ENCODE results near the gene HSPA12B. TPM values are rescaled to one million over a fixed set of nuclear protein-coding genes. Genes with fewer than 3 reads are reported as not detected.
A peak's percentile ranks its signal among the peaks of the same experiment; 100 is the strongest.

The HSPA12B gene
- total and polyA plus RNA-seq, 2 of the 13 experiments (the other 11 are each of a cell fraction or from before 2014, with no cell fraction given), result 0.01 TPM; not detected in 1

- TF ChIP-seq PRDM10 (CRISPR knock-in tag; IDR thresholded peaks at IDR 0.05; ENCODE audit: low read depth), result no peak
- no peak for TF ChIP-seq TBX3 (IDR thresholded peaks at IDR 0.05; ENCODE audit: borderline replicate concordance)
- TF ChIP-seq, protein P1, sequence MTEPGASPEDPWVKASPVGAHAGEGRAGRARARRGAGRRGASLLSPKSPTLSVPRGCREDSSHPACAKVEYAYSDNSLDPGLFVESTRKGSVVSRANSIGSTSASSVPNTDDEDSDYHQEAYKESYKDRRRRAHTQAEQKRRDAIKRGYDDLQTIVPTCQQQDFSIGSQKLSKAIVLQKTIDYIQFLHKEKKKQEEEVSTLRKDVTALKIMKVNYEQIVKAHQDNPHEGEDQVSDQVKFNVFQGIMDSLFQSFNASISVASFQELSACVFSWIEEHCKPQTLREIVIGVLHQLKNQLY (CRISPR knock-in tag; IDR thresholded peaks at IDR 0.05), result no peak
- no peak for TF ChIP-seq ZNF737 (CRISPR knock-in tag; IDR thresholded peaks at IDR 0.05; ENCODE audit: borderline replicate concordance)
- TF ChIP-seq FIP1L1 (IDR thresholded peaks at IDR 0.05; ENCODE audit: borderline replicate concordance, insufficient read depth, low read depth, low read length), result no peak
- TF ChIP-seq, protein P2, sequence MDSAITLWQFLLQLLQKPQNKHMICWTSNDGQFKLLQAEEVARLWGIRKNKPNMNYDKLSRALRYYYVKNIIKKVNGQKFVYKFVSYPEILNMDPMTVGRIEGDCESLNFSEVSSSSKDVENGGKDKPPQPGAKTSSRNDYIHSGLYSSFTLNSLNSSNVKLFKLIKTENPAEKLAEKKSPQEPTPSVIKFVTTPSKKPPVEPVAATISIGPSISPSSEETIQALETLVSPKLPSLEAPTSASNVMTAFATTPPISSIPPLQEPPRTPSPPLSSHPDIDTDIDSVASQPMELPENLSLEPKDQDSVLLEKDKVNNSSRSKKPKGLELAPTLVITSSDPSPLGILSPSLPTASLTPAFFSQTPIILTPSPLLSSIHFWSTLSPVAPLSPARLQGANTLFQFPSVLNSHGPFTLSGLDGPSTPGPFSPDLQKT (CRISPR knock-in tag; IDR thresholded peaks at IDR 0.05; ENCODE audit: borderline replicate concordance), result no peak
- no peak for TF ChIP-seq SATB2 (CRISPR knock-in tag; IDR thresholded peaks at IDR 0.05)
- no peak for TF ChIP-seq JUND (CRISPR knock-in tag; IDR thresholded peaks at IDR 0.05)
- TF ChIP-seq TFE3 (CRISPR knock-in tag; IDR thresholded peaks at IDR 0.05), result no peak
- TF ChIP-seq, protein P3, sequence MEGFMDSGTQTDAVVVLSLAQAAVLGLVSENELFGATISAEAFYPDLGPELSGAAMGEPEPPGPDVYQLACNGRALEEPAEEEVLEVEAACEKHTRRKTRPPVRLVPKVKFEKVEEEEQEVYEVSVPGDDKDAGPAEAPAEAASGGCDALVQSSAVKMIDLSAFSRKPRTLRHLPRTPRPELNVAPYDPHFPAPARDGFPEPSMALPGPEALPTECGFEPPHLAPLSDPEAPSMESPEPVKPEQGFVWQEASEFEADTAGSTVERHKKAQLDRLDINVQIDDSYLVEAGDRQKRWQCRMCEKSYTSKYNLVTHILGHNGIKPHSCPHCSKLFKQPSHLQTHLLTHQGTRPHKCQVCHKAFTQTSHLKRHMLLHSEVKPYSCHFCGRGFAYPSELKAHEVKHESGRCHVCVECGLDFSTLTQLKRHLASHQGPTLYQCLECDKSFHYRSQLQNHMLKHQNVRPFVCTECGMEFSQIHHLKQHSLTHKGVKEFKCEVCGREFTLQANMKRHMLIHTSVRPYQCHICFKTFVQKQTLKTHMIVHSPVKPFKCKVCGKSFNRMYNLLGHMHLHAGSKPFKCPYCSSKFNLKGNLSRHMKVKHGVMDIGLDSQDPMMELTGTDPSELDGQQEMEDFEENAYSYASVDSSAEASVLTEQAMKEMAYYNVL (CRISPR knock-in tag; IDR thresholded peaks at IDR 0.05; ENCODE audit: borderline replicate concordance), result no peak
- TF ChIP-seq, protein P4, sequence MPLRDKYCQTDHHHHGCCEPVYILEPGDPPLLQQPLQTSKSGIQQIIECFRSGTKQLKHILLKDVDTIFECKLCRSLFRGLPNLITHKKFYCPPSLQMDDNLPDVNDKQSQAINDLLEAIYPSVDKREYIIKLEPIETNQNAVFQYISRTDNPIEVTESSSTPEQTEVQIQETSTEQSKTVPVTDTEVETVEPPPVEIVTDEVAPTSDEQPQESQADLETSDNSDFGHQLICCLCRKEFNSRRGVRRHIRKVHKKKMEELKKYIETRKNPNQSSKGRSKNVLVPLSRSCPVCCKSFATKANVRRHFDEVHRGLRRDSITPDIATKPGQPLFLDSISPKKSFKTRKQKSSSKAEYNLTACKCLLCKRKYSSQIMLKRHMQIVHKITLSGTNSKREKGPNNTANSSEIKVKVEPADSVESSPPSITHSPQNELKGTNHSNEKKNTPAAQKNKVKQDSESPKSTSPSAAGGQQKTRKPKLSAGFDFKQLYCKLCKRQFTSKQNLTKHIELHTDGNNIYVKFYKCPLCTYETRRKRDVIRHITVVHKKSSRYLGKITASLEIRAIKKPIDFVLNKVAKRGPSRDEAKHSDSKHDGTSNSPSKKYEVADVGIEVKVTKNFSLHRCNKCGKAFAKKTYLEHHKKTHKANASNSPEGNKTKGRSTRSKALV (CRISPR knock-in tag; IDR thresholded peaks at IDR 0.05), result no peak
- TF ChIP-seq ZNF746 (CRISPR knock-in tag; IDR thresholded peaks at IDR 0.05), result no peak
- TF ChIP-seq SALL1 (CRISPR knock-in tag; IDR thresholded peaks at IDR 0.05), result 0 out of 2 replicates have a peak, but pooled peaks have one; percentile 32
Measured at GRCh38 chr20:3781153-3781910, 48.8 kb downstream of the HSPA12B start, which contains the start of gene SPEF1 (continued).

Measured in HepG2 (cell line).